ENCODE results near the gene LRRC8B. TPM values are rescaled to one million over a fixed set of nuclear protein-coding genes. Genes with fewer than 3 reads are reported as not detected.
A peak's percentile ranks its signal among the peaks of the same experiment; 100 is the strongest.

Gene LRRC8B
- total and polyA plus RNA-seq, 4 experiments from 2014 or later, result 15.0 to 18.1 (median 16.8) TPM

- Histone ChIP-seq H3K27me3 (ENCODE audit: insufficient read depth, low read length) (no peaks in the 10 kb centered on the region), H3K9me3 (ENCODE audit: control insufficient read depth in 1 of 2, low read length in 2 of 2) (no peaks in the 10 kb centered on the region), H3K27ac (ENCODE audit: low read depth, low read length) (no peak overlapping the region), H3K4me1 (ENCODE audit: insufficient read depth, low read length) (peaks cover 9% of the 10 kb centered on the region), H3K36me3 (ENCODE audit: insufficient read depth, low read length) (no peaks in the 10 kb centered on the region), H3K4me3 (ENCODE audit: low read length in 2 of 2) (no peak overlapping the region)
- no peak for DNase-seq
- no peak overlapping the region for H3K4me3 Mint-ChIP-seq
- ChIA-PET POLR2A (ENCODE audit: partially characterized antibody) (interaction anchor here (1.8 kb wide), 1 partner anchor 41 kb away, joined by 5 read pairs; no protein-coding TSS in a partner anchor), CTCF (ENCODE audit: partially characterized antibody) (no interaction called here)
- H3K4me1 Mint-ChIP-seq, result peaks cover 22 to 34% (median 30%) of the 10 kb centered on the region in 4 donors
- H3K36me3 Mint-ChIP-seq, result peaks cover 25 to 43% of the 10 kb centered on the region in 2 donors
- peak overlapping the region in 1 of 7 donors; percentile 42 for H3K27ac Mint-ChIP-seq
- intact Hi-C loops (cut with micrococcal nuclease), result no loop called here
- peaks cover 0 to 16% (median 4%) of the 10 kb centered on the region in 8 donors for H3K9me3 Mint-ChIP-seq
- no peaks in the 10 kb centered on the region for H3K27me3 Mint-ChIP-seq
These were observed 43.2 kb downstream of the LRRC8B start for GRCh38 chr1:89567797-89568196.

- Histone ChIP-seq H3K4me3 (ENCODE audit: low read length in 2 of 2) (no peak overlapping the region), H3K27ac (ENCODE audit: low read depth, low read length) (no peak overlapping the region), H3K9me3 (ENCODE audit: control insufficient read depth in 1 of 2, low read length in 2 of 2) (no peaks in the 10 kb centered on the region), H3K4me1 (ENCODE audit: insufficient read depth, low read length) (no peaks in the 10 kb centered on the region), H3K36me3 (ENCODE audit: insufficient read depth, low read length) (no peaks in the 10 kb centered on the region), H3K27me3 (ENCODE audit: insufficient read depth, low read length) (no peaks in the 10 kb centered on the region)
- peaks cover 0 to 16% (median 4%) of the 10 kb centered on the region in 8 donors for H3K9me3 Mint-ChIP-seq
- peaks cover 51 to 62% of the 10 kb centered on the region in 2 donors for H3K36me3 Mint-ChIP-seq
- H3K4me3 Mint-ChIP-seq, result no peak overlapping the region
- intact Hi-C loops (cut with micrococcal nuclease), result no loop called here
- H3K4me1 Mint-ChIP-seq, result peaks cover 5 to 14% (median 7%) of the 10 kb centered on the region in 4 donors
- POLR2A ChIA-PET (ENCODE audit: partially characterized antibody), result no interaction called here
- no peak for DNase-seq
- peak overlapping the region in 2 of 7 donors; percentile 67 to 73 for H3K27ac Mint-ChIP-seq
- CTCF ChIA-PET (ENCODE audit: partially characterized antibody), result interaction anchor here (1.4 to 2.0 kb wide), 2 partner anchors 9 to 190 kb away, joined by 3 to 5 read pairs; no protein-coding TSS in a partner anchor
- H3K27me3 Mint-ChIP-seq, result no peaks in the 10 kb centered on the region
These were observed 48.8 kb downstream of the LRRC8B start for GRCh38 chr1:89573410-89573809.

- Histone ChIP-seq H3K27me3 (ENCODE audit: insufficient read depth, low read length) (no peaks in the 10 kb centered on the region), H3K9me3 (ENCODE audit: control insufficient read depth in 1 of 2, low read length in 2 of 2) (no peaks in the 10 kb centered on the region), H3K36me3 (ENCODE audit: insufficient read depth, low read length) (peaks cover 5% of the 10 kb centered on the region), H3K4me3 (ENCODE audit: low read length in 2 of 2) (no peak overlapping the region), H3K4me1 (ENCODE audit: insufficient read depth, low read length) (no peaks in the 10 kb centered on the region), H3K27ac (ENCODE audit: low read depth, low read length) (no peak overlapping the region)
- no peak overlapping the region for H3K4me3 Mint-ChIP-seq
- peaks cover 0 to 15% (median 3%) of the 10 kb centered on the region in 8 donors for H3K9me3 Mint-ChIP-seq
- H3K27ac Mint-ChIP-seq, result peak overlapping the region in 1 of 7 donors; percentile 27
- H3K36me3 Mint-ChIP-seq, result peaks cover 55 to 62% of the 10 kb centered on the region in 2 donors
- peaks cover 6 to 14% (median 8%) of the 10 kb centered on the region in 4 donors for H3K4me1 Mint-ChIP-seq
- H3K27me3 Mint-ChIP-seq, result no peaks in the 10 kb centered on the region
- ChIA-PET POLR2A (ENCODE audit: partially characterized antibody) (no interaction called here), CTCF (ENCODE audit: partially characterized antibody) (interaction anchor here (1.5 to 2.0 kb wide), 2 partner anchors 91 to 189 kb away, joined by 3 to 5 read pairs; no protein-coding TSS in a partner anchor)
- no peak for DNase-seq
- intact Hi-C loops (cut with micrococcal nuclease), result no loop called here
These were observed 50.0 kb downstream of the LRRC8B start for GRCh38 chr1:89574621-89575020.

- Mint-ChIP-seq H3K4me1 (peaks cover 6 to 14% (median 8%) of the 10 kb centered on the region in 4 donors), H3K27ac (no peak overlapping the region), H3K4me3 (no peak overlapping the region), H3K36me3 (peaks cover 55 to 62% of the 10 kb centered on the region in 2 donors), H3K27me3 (no peaks in the 10 kb centered on the region), H3K9me3 (peaks cover 0 to 9% (median 3%) of the 10 kb centered on the region in 8 donors)
- Histone ChIP-seq H3K27me3 (ENCODE audit: insufficient read depth, low read length) (no peaks in the 10 kb centered on the region), H3K4me1 (ENCODE audit: insufficient read depth, low read length) (no peaks in the 10 kb centered on the region), H3K36me3 (ENCODE audit: insufficient read depth, low read length) (peaks cover 10% of the 10 kb centered on the region), H3K4me3 (ENCODE audit: low read length in 2 of 2) (no peak overlapping the region), H3K9me3 (ENCODE audit: control insufficient read depth in 1 of 2, low read length in 2 of 2) (no peaks in the 10 kb centered on the region), H3K27ac (ENCODE audit: low read depth, low read length) (no peak overlapping the region)
- intact Hi-C loops (cut with micrococcal nuclease), result no loop called here
- ChIA-PET POLR2A (ENCODE audit: partially characterized antibody) (no interaction called here), CTCF (ENCODE audit: partially characterized antibody) (interaction anchor here (1.1 to 8.3 kb wide), 3 partner anchors 23 to 188 kb away, joined by 3 to 71 read pairs (median 3); no protein-coding TSS in a partner anchor)
- DNase-seq, result no peak
These were observed 50.6 kb downstream of the LRRC8B start for GRCh38 chr1:89575207-89575606.

GRCh38 chr1:89576013-89576412 is 51.4 kb downstream of the LRRC8B start:
- H3K4me1 Mint-ChIP-seq, result peaks cover 6 to 14% (median 8%) of the 10 kb centered on the region in 4 donors
- CTCF ChIA-PET (ENCODE audit: partially characterized antibody), result interaction anchor here (1.1 to 8.3 kb wide), 3 partner anchors 23 to 187 kb away, joined by 3 to 71 read pairs (median 3); no protein-coding TSS in a partner anchor
- H3K4me3 Mint-ChIP-seq, result no peak overlapping the region
- Histone ChIP-seq H3K27ac (ENCODE audit: low read depth, low read length) (no peak overlapping the region), H3K4me3 (ENCODE audit: low read length in 2 of 2) (no peak overlapping the region), H3K36me3 (ENCODE audit: insufficient read depth, low read length) (peaks cover 12% of the 10 kb centered on the region), H3K9me3 (ENCODE audit: control insufficient read depth in 1 of 2, low read length in 2 of 2) (no peaks in the 10 kb centered on the region), H3K27me3 (ENCODE audit: insufficient read depth, low read length) (no peaks in the 10 kb centered on the region), H3K4me1 (ENCODE audit: insufficient read depth, low read length) (no peaks in the 10 kb centered on the region)
- DNase-seq, result no peak
- peaks cover 0 to under 1% (median 0%) of the 10 kb centered on the region in 8 donors for H3K9me3 Mint-ChIP-seq
- H3K36me3 Mint-ChIP-seq, result peaks cover 54 to 60% of the 10 kb centered on the region in 2 donors
- H3K27me3 Mint-ChIP-seq, result no peaks in the 10 kb centered on the region
- H3K27ac Mint-ChIP-seq, result no peak overlapping the region
- intact Hi-C loops (cut with micrococcal nuclease), result no loop called here
- POLR2A ChIA-PET (ENCODE audit: partially characterized antibody), result no interaction called here

GRCh38 chr1:89578151-89578550 is 53.5 kb downstream of the LRRC8B start:
- Mint-ChIP-seq H3K27ac (no peak overlapping the region), H3K27me3 (no peaks in the 10 kb centered on the region), H3K9me3 (no peaks in the 10 kb centered on the region), H3K36me3 (peaks cover 62% of the 10 kb centered on the region in 2 donors), H3K4me1 (peaks cover 0 to 7% (median 4%) of the 10 kb centered on the region in 4 donors), H3K4me3 (no peak overlapping the region)
- Histone ChIP-seq H3K4me3 (ENCODE audit: low read length in 2 of 2) (no peak overlapping the region), H3K4me1 (ENCODE audit: insufficient read depth, low read length) (no peaks in the 10 kb centered on the region), H3K27ac (ENCODE audit: low read depth, low read length) (no peak overlapping the region), H3K36me3 (ENCODE audit: insufficient read depth, low read length) (peaks cover 20% of the 10 kb centered on the region), H3K9me3 (ENCODE audit: control insufficient read depth in 1 of 2, low read length in 2 of 2) (no peaks in the 10 kb centered on the region), H3K27me3 (ENCODE audit: insufficient read depth, low read length) (no peaks in the 10 kb centered on the region)
- DNase-seq, result no peak
- ChIA-PET CTCF (ENCODE audit: partially characterized antibody) (interaction anchor here (4.8 to 8.3 kb wide), 2 partner anchors 45 to 185 kb away, joined by 59 to 71 read pairs; no protein-coding TSS in a partner anchor), POLR2A (ENCODE audit: partially characterized antibody) (no interaction called here)
- intact Hi-C loops (cut with micrococcal nuclease), result no loop called here

- no peaks in the 10 kb centered on the region for H3K9me3 Mint-ChIP-seq
- H3K4me3 Mint-ChIP-seq, result no peak overlapping the region
- peaks cover 0 to 5% (median 1%) of the 10 kb centered on the region in 4 donors for H3K4me1 Mint-ChIP-seq
- intact Hi-C loops (cut with micrococcal nuclease), result no loop called here
- H3K27me3 Mint-ChIP-seq, result no peaks in the 10 kb centered on the region
- Histone ChIP-seq H3K27ac (ENCODE audit: low read depth, low read length) (no peak overlapping the region), H3K9me3 (ENCODE audit: control insufficient read depth in 1 of 2, low read length in 2 of 2) (no peaks in the 10 kb centered on the region), H3K4me1 (ENCODE audit: insufficient read depth, low read length) (no peaks in the 10 kb centered on the region), H3K27me3 (ENCODE audit: insufficient read depth, low read length) (no peaks in the 10 kb centered on the region), H3K36me3 (ENCODE audit: insufficient read depth, low read length) (peaks cover 22% of the 10 kb centered on the region), H3K4me3 (ENCODE audit: low read length in 2 of 2) (no peak overlapping the region)
- H3K36me3 Mint-ChIP-seq, result peaks cover 63 to 64% of the 10 kb centered on the region in 2 donors
- POLR2A ChIA-PET (ENCODE audit: partially characterized antibody), result no interaction called here
- peak overlapping the region in 2 of 7 donors; percentile 5 to 37 for H3K27ac Mint-ChIP-seq
- DNase-seq, result no peak
- CTCF ChIA-PET (ENCODE audit: partially characterized antibody), result interaction anchor here (1.0 to 8.3 kb wide), 5 partner anchors 15 to 408 kb away, joined by 3 to 71 read pairs (median 8); no protein-coding TSS in a partner anchor
These were observed 54.5 kb downstream of the LRRC8B start for GRCh38 chr1:89578946-89579684.
